CD4-positive, alpha-beta memory T cell (primary cell): ENCODE results near the gene MEFV. TPM values are rescaled to one million over a fixed set of nuclear protein-coding genes. Genes with fewer than 3 reads are reported as not detected.
"Not testable (repeated sequence)": the region's sequence is repeated elsewhere in the genome, so short reads cannot be mapped to it uniquely, and the experiment has no call there.

Source experiments
- CTCF ChIA-PET: fragments of 350-600 bp; sonication (Branson Sonifier 250); formaldehyde crosslinking; loops from one replicate; lab custom pipeline; 2021; ENCODE audit warnings: inconsistent platforms; ENCODE audit not compliant: partially characterized antibody; lab: Charles Lee
- POLR2A ChIA-PET: fragments of 350-600 bp; sonication (Branson Sonifier 250); formaldehyde crosslinking; loops from one replicate; lab custom pipeline; 2021; ENCODE audit not compliant: partially characterized antibody; lab: Charles Lee
- DNase-seq, 5 donors: peaks; one replicate each; pipeline versions ENCODE4 v3.0.0 to v3.0.0-alpha.2; 2020 to 2022; ENCODE audit warnings: mixed read lengths in 1 of 5
- H3K27ac ChIP-seq: one replicate; pipeline ENCODE4 v1.7.0; 2013; ENCODE audit warnings: low read depth, low read length
- H3K27me3 ChIP-seq: 2 replicates; pipeline ENCODE4 v1.7.0; 2013; ENCODE audit warnings: mild to moderate bottlenecking, low read length, moderate library complexity; ENCODE audit not compliant: insufficient read depth
- H3K36me3 ChIP-seq: 2 replicates; pipeline ENCODE4 v1.7.0; 2013; ENCODE audit warnings: mild to moderate bottlenecking, low read length, moderate library complexity; ENCODE audit not compliant: insufficient read depth
- H3K4me1 ChIP-seq: 2 replicates; pipeline ENCODE4 v1.7.0; 2013; ENCODE audit warnings: mild to moderate bottlenecking, low read length, moderate library complexity; ENCODE audit not compliant: insufficient read depth
- H3K4me3 ChIP-seq, 2 donors: one replicate each; pipeline ENCODE4 v1.7.0; 2013; ENCODE audit warnings: low read length in 2 of 2, mild to moderate bottlenecking in 1 of 2
- H3K9me3 ChIP-seq, 2 donors: one replicate each; pipeline ENCODE4 v1.7.0; 2013; ENCODE audit warnings: low read length in 2 of 2, control low read depth in 1 of 2; ENCODE audit not compliant: control insufficient read depth in 1 of 2
- H3K27ac Mint-ChIP-seq, 7 donors: one replicate each; pipeline ENCODE4 v1.8.0; 2020 to 2021; ENCODE audit warnings: mixed read lengths in 7 of 7, mild to moderate bottlenecking in 6 of 7, inconsistent platforms in 3 of 7, moderate library complexity in 3 of 7
- H3K27me3 Mint-ChIP-seq, 2 donors: one replicate each; pipeline ENCODE4 v1.8.0; 2020 to 2021; ENCODE audit warnings: mixed read lengths in 2 of 2
- H3K36me3 Mint-ChIP-seq, 2 donors: one replicate each; pipeline ENCODE4 v1.8.0; 2020 to 2021; ENCODE audit warnings: mixed read lengths in 2 of 2, inconsistent platforms in 1 of 2, mild to moderate bottlenecking in 1 of 2
- H3K4me1 Mint-ChIP-seq, 4 donors: one replicate each; pipeline ENCODE4 v1.8.0; 2020 to 2021; ENCODE audit warnings: mixed read lengths in 4 of 4, mild to moderate bottlenecking in 1 of 4
- H3K4me3 Mint-ChIP-seq, 8 donors: one replicate each; pipeline ENCODE4 v1.8.0; 2020 to 2021; ENCODE audit warnings: mixed read lengths in 8 of 8, mild to moderate bottlenecking in 7 of 8, moderate library complexity in 6 of 8, inconsistent platforms in 3 of 8
- H3K9me3 Mint-ChIP-seq, 8 donors: one replicate each; pipeline ENCODE4 v1.8.0; 2020 to 2021; ENCODE audit warnings: mixed read lengths in 8 of 8, mild to moderate bottlenecking in 5 of 8, inconsistent platforms in 3 of 8, moderate library complexity in 1 of 8
- intact Hi-C: fragments of 100-400 bp; cut with micrococcal nuclease; formaldehyde crosslinking; loops from one replicate; pipeline ENCODE4 v1.15.1; 2023
- polyA plus RNA-seq, 2 donors: library from polyadenylated mRNA; unstranded; fragments of 300-500 nt; fragmentation: Illumina TruSeq; gene quantifications; one replicate each; pipeline ENCODE4 v1.2.3, GENCODE V29; 2021
- total RNA-seq, 2 experiments: library from RNA; stranded (reverse); gene quantifications; one replicate each; pipeline ENCODE4 v1.2.3, GENCODE V29; 2021

Gene MEFV
- total and polyA plus RNA-seq, 4 experiments from 2014 or later = 0.05 to 0.42 (median 0.35) TPM; not detected in 1

GRCh38 chr16:3212567-3212966, 43.9 kb downstream of the MEFV start:
- Histone ChIP-seq H3K27ac (no peak overlapping the region), H3K27me3 (no peaks in the 10 kb centered on the region), H3K4me1 (peaks cover 29% of the 10 kb centered on the region), H3K4me3 (no peak overlapping the region), H3K9me3 (no peaks in the 10 kb centered on the region), H3K36me3 (no peaks in the 10 kb centered on the region)
- Mint-ChIP-seq H3K4me1 (peaks cover 28 to 40% (median 33%) of the 10 kb centered on the region in 4 donors), H3K4me3 (peak overlapping the region in 2 of 8 donors; percentile 17 to 29), H3K36me3 (peaks cover 7 to 11% of the 10 kb centered on the region in 2 donors), H3K9me3 (peaks cover 0 to 31% (median 14%) of the 10 kb centered on the region in 8 donors), H3K27ac (peak overlapping the region in 5 of 7 donors; percentile 52 to 91 (median 73)), H3K27me3 (peaks cover 0 to 2% of the 10 kb centered on the region in 2 donors)
- intact Hi-C loops = no loop called here
- no peak for DNase-seq
- ChIA-PET POLR2A (interaction anchor here (1.0 to 1.2 kb wide), 2 partner anchors 13 to 50 kb away, joined by 3 read pairs; no protein-coding TSS in a partner anchor), CTCF (no interaction called here)

GRCh38 chr16:3212006-3212405, 44.4 kb downstream of the MEFV start:
- Histone ChIP-seq H3K4me3 (no peak overlapping the region), H3K27ac (no peak overlapping the region), H3K9me3 (no peaks in the 10 kb centered on the region), H3K27me3 (no peaks in the 10 kb centered on the region), H3K36me3 (no peaks in the 10 kb centered on the region), H3K4me1 (peaks cover 29% of the 10 kb centered on the region)
- Mint-ChIP-seq H3K4me1 (peaks cover 27 to 39% (median 33%) of the 10 kb centered on the region in 4 donors), H3K4me3 (peak overlapping the region in 1 of 8 donors; percentile 37), H3K9me3 (peaks cover 0 to 32% (median 13%) of the 10 kb centered on the region in 8 donors), H3K36me3 (peaks cover 7 to 11% of the 10 kb centered on the region in 2 donors), H3K27ac (peak overlapping the region in 4 of 7 donors; percentile 66 to 85 (median 70)), H3K27me3 (peaks cover 0 to 2% of the 10 kb centered on the region in 2 donors)
- intact Hi-C loops = no loop called here
- no peak for DNase-seq
- CTCF ChIA-PET = no interaction called here
- POLR2A ChIA-PET = interaction anchor here (1.0 to 1.2 kb wide), 2 partner anchors 13 to 51 kb away, joined by 3 read pairs; no protein-coding TSS in a partner anchor

GRCh38 chr16:3207086-3207953, 49.1 kb downstream of the MEFV start:
- H3K9me3 ChIP-seq = peaks cover 0 to 7% of the 10 kb centered on the region in 2 donors
- H3K4me1 Mint-ChIP-seq = peaks cover 0 to 8% (median 4%) of the 10 kb centered on the region in 4 donors

GRCh38 chr16:3205939-3206338, 50.5 kb downstream of the MEFV start:
- POLR2A ChIA-PET = interaction anchor here (0.9 kb wide), 1 partner anchor 9 kb away, joined by 4 read pairs; no protein-coding TSS in a partner anchor
- H3K36me3 Mint-ChIP-seq, H3K36me3 ChIP-seq, H3K4me1 ChIP-seq, H3K27ac ChIP-seq, H3K27me3 Mint-ChIP-seq, CTCF ChIA-PET, H3K4me3 Mint-ChIP-seq, intact Hi-C loops, H3K4me3 ChIP-seq, H3K27me3 ChIP-seq, H3K9me3 ChIP-seq, H3K27ac Mint-ChIP-seq, DNase-seq, H3K4me1 Mint-ChIP-seq: not testable (repeated sequence)
- peaks cover 0 to 28% (median 17%) of the 10 kb centered on the region in 8 donors for H3K9me3 Mint-ChIP-seq

More at GRCh38 chr16:3207086-3207953, 49.1 kb downstream of the MEFV start:
- Histone ChIP-seq H3K27ac (no peak overlapping the region), H3K27me3 (no peaks in the 10 kb centered on the region), H3K4me1 (no peaks in the 10 kb centered on the region), H3K4me3 (no peak overlapping the region), H3K36me3 (no peaks in the 10 kb centered on the region)
- no peak for DNase-seq
- Mint-ChIP-seq H3K27me3 (peaks cover 0 to 6% of the 10 kb centered on the region in 2 donors), H3K36me3 (peaks cover 0 to 10% of the 10 kb centered on the region in 2 donors), H3K27ac (peak overlapping the region in 1 of 7 donors; percentile 33), H3K9me3 (peaks cover 0 to 28% (median 17%) of the 10 kb centered on the region in 8 donors), H3K4me3 (no peak overlapping the region)
- POLR2A ChIA-PET = interaction anchor here (0.6 to 2.3 kb wide), 4 partner anchors 8 to 144 kb away, joined by 4 to 6 read pairs (median 4); no protein-coding TSS in a partner anchor
- CTCF ChIA-PET = interaction anchor here (1.3 to 1.5 kb wide), 2 partner anchors 9 to 92 kb away, joined by 3 read pairs; no protein-coding TSS in a partner anchor
- intact Hi-C loops = no loop called here

- H3K27me3 ChIP-seq = no peaks in the 10 kb centered on the region
- peaks cover 0 to 4% (median 1%) of the 10 kb centered on the region in 4 donors for H3K4me1 Mint-ChIP-seq
- POLR2A ChIA-PET = interaction anchor here (0.6 kb wide), 1 partner anchor 296 kb away, joined by 3 read pairs; no protein-coding TSS in a partner anchor
- H3K27ac Mint-ChIP-seq = no peak overlapping the region
- peaks cover 0 to 10% of the 10 kb centered on the region in 2 donors for H3K36me3 Mint-ChIP-seq
- H3K9me3 ChIP-seq = peaks cover 0 to 7% of the 10 kb centered on the region in 2 donors
- peaks cover 3 to 12% of the 10 kb centered on the region in 2 donors for H3K27me3 Mint-ChIP-seq
- no peaks in the 10 kb centered on the region for H3K4me1 ChIP-seq
- DNase-seq = no peak
- CTCF ChIA-PET = no interaction called here
- H3K4me3 Mint-ChIP-seq = no peak overlapping the region
- no peak overlapping the region for H3K4me3 ChIP-seq
- intact Hi-C loops = no loop called here
- H3K36me3 ChIP-seq = no peaks in the 10 kb centered on the region
- H3K27ac ChIP-seq = no peak overlapping the region
- peaks cover 0 to 28% (median 17%) of the 10 kb centered on the region in 8 donors for H3K9me3 Mint-ChIP-seq
Observed at GRCh38 chr16:3202903-3203539, 53.4 kb downstream of the MEFV start.

- H3K36me3 Mint-ChIP-seq = no peaks in the 10 kb centered on the region
- intact Hi-C loops = no loop called here
- no peaks in the 10 kb centered on the region for H3K36me3 ChIP-seq
- peaks cover 18 to 25% of the 10 kb centered on the region in 2 donors for H3K27me3 Mint-ChIP-seq
- POLR2A ChIA-PET = interaction anchor here (0.8 to 1.1 kb wide), 2 partner anchors 13 to 17 kb away, joined by 3 read pairs; no protein-coding TSS in a partner anchor
- DNase-seq = no peak
- no peak overlapping the region for H3K4me3 Mint-ChIP-seq
- peaks cover 0 to 9% (median 2%) of the 10 kb centered on the region in 4 donors for H3K4me1 Mint-ChIP-seq
- H3K27me3 ChIP-seq = peaks cover 18% of the 10 kb centered on the region
- CTCF ChIA-PET = interaction anchor here (1.0 kb wide), 1 partner anchor 10 kb away, joined by 3 read pairs; no protein-coding TSS in a partner anchor
- no peaks in the 10 kb centered on the region for H3K4me1 ChIP-seq
- H3K9me3 ChIP-seq = no peaks in the 10 kb centered on the region
- no peak overlapping the region for H3K4me3 ChIP-seq
- peak overlapping the region in 1 of 7 donors; percentile 18 for H3K27ac Mint-ChIP-seq
- H3K27ac ChIP-seq = no peak overlapping the region
- peaks cover 0 to 3% (median 0%) of the 10 kb centered on the region in 8 donors for H3K9me3 Mint-ChIP-seq
Observed at GRCh38 chr16:3198334-3199072, 57.9 kb downstream of the MEFV start.
